K562 (cell line): ENCODE measurements around the gene WTAP. TPM values are rescaled to one million over a fixed set of nuclear protein-coding genes. Genes with fewer than 3 reads are reported as not detected.

Experiments used
- ADNP ChIP-seq: fragments of 200-800 bp; sonication (Bioruptor generic); IDR thresholded peaks from 2 replicates; pipeline ENCODE4 v1.6.1; 2016; ENCODE audit warnings: missing genetic modification characterization, missing compliant biosample characterization
- BCL6 ChIP-seq: fragments of 250-450 bp; sonication (Bioruptor Pico); IDR thresholded peaks from 2 replicates; pipeline ENCODE4 v1.4.0; 2020
- CHD2 ChIP-seq: IDR thresholded peaks from 2 replicates; pipeline ENCODE4 v1.6.1; 2011; ENCODE audit warnings: low read depth, low read length
- CSDE1 ChIP-seq, 2 experiments: fragments of 450-650 bp; IDR thresholded peaks; 2 replicates each; pipeline ENCODE4 v1.6.1; 2016; ENCODE audit warnings: mild to moderate bottlenecking in 1 of 2
- DMBX1 ChIP-seq: fragments of 250-450 bp; sonication (Bioruptor Pico); IDR thresholded peaks from 2 replicates; pipeline ENCODE4 v1.8.0; 2022; ENCODE audit warnings: inconsistent platforms, mild to moderate bottlenecking, moderate library complexity, borderline replicate concordance
- EP400 ChIP-seq: fragments of 450-650 bp; IDR thresholded peaks from 2 replicates; pipeline ENCODE4 v1.6.1; 2017; ENCODE audit warnings: antibody characterized with exemption, mild to moderate bottlenecking, moderate library complexity
- FOXP4 ChIP-seq: sonication (generic); formaldehyde crosslinking; IDR thresholded peaks from 2 replicates; pipeline ENCODE4 v1.8.0; 2022; ENCODE audit warnings: mild to moderate bottlenecking, missing genetic modification reagents, borderline replicate concordance
- HDAC2 ChIP-seq: fragments of 450-650 bp; IDR thresholded peaks from 2 replicates; pipeline ENCODE4 v1.6.1; 2016; ENCODE audit warnings: mild to moderate bottlenecking
- HNRNPH1 ChIP-seq: fragments of 200-400 bp; formaldehyde crosslinking; optimal IDR thresholded peaks from 2 replicates; pipeline ENCODE3; 2017; ENCODE audit warnings: low read depth, mild to moderate bottlenecking, low read length, moderate library complexity
- HOXB6 ChIP-seq: fragments of 250-450 bp; sonication (Bioruptor Pico); IDR thresholded peaks from 2 replicates; pipeline ENCODE4 v1.5.1; 2022; ENCODE audit warnings: mild to moderate bottlenecking, borderline replicate concordance
- ILF3 ChIP-seq: fragments of 450-650 bp; IDR thresholded peaks from 2 replicates; pipeline ENCODE4 v1.6.1; 2018; ENCODE audit warnings: antibody characterized with exemption, mild to moderate bottlenecking, moderate library complexity, borderline replicate concordance
- NFYB ChIP-seq: IDR thresholded peaks from 2 replicates; pipeline ENCODE4 v1.6.1; 2011; ENCODE audit warnings: mild to moderate bottlenecking, moderate library complexity; ENCODE audit not compliant: insufficient read length; ENCODE audit errors: extremely low read depth
- NONO ChIP-seq, 2 experiments: fragments of 200-400 bp in 1 of 2; fragments of 450-650 bp in 1 of 2; formaldehyde crosslinking in 1 of 2; IDR thresholded peaks; 2 replicates each; pipeline ENCODE4 v1.6.1; 2017; ENCODE audit warnings: low read depth in 2 of 2, mild to moderate bottlenecking in 2 of 2, moderate library complexity in 2 of 2, low read length in 1 of 2
- PHF8 ChIP-seq: fragments of 200-600 bp; sonication (generic); IDR thresholded peaks from 2 replicates; pipeline ENCODE4 v1.6.1; 2012; ENCODE audit warnings: mixed run types, mild to moderate bottlenecking, inconsistent platforms, low read length, moderate library complexity, borderline replicate concordance
- POU5F1 ChIP-seq: fragments of 150-350 bp; IDR thresholded peaks from 2 replicates; pipeline ENCODE4 v1.6.1; 2014; ENCODE audit warnings: borderline replicate concordance, low read length, low read depth, mild to moderate bottlenecking; ENCODE audit not compliant: partially characterized antibody
- PREB ChIP-seq: sonication (generic); formaldehyde crosslinking; IDR thresholded peaks from 2 replicates; pipeline ENCODE4 v1.8.1; 2023; ENCODE audit warnings: mild to moderate bottlenecking, missing genetic modification reagents
- SLC30A9 ChIP-seq: fragments of 250-450 bp; sonication (Bioruptor Pico); IDR thresholded peaks from 2 replicates; pipeline ENCODE4 v1.8.0; 2022; ENCODE audit warnings: mild to moderate bottlenecking, moderate library complexity
- SMAD4 ChIP-seq: fragments of 250-450 bp; sonication (Bioruptor Pico); conservative IDR thresholded peaks from 2 replicates; pipeline ENCODE4 v1.8.0; 2021; ENCODE audit warnings: inconsistent platforms, mild to moderate bottlenecking, moderate library complexity
- STAT6 ChIP-seq: sonication (generic); formaldehyde crosslinking; IDR thresholded peaks from 2 replicates; pipeline ENCODE4 v1.8.1; 2023; ENCODE audit warnings: mild to moderate bottlenecking, missing genetic modification reagents
- ZBTB1 ChIP-seq: sonication (generic); formaldehyde crosslinking; IDR thresholded peaks from 2 replicates; pipeline ENCODE4 v1.8.1; 2023; ENCODE audit warnings: missing genetic modification reagents, low read depth, mild to moderate bottlenecking, borderline replicate concordance
- ZC3H4 ChIP-seq: sonication (generic); formaldehyde crosslinking; IDR thresholded peaks from 2 replicates; pipeline ENCODE4 v1.9.0; 2021; ENCODE audit warnings: missing genetic modification reagents, borderline replicate concordance
- ZC3H8 ChIP-seq: fragments of 450-650 bp; IDR thresholded peaks from 2 replicates; pipeline ENCODE4 v1.6.1; 2017
- ZNF384 ChIP-seq: IDR thresholded peaks from 2 replicates; pipeline ENCODE4 v1.6.1; 2012; ENCODE audit warnings: low read depth, low read length, improper control_type of control experiment
- polyA plus RNA-seq, 8 experiments: library from polyadenylated mRNA; depleted of rRNA in 4 of 8; stranded (reverse) in 5 of 8; unstranded in 3 of 8; fragments of >200 nt; fragmentation: Nextera tagmentation in 2 of 8; fragmentation: Illumina TruSeq in 1 of 8; extraction: Ambion mirVana in 2 of 8; extraction: Trizol in 1 of 8; gene quantifications; 2 replicates each; pipeline versions ENCODE4 v1.2.1 to v1.2.3, GENCODE V29; 2011 to 2014; ENCODE audit warnings: inconsistent platforms in 1 of 8, missing spikeins in 1 of 8
- total RNA-seq, 7 experiments: library from RNA; depleted of rRNA in 6 of 7; stranded (reverse); fragments of >200 nt in 6 of 7; fragmentation: Illumina TruSeq in 2 of 7; extraction: Trizol in 2 of 7; gene quantifications; 2 replicates each; pipeline versions ENCODE4 v1.2.1 to v1.2.3, GENCODE V29; 2011 to 2021; ENCODE audit warnings: low replicate concordance in 1 of 7

WTAP gene
- total and polyA plus RNA-seq, 9 of the 15 experiments (the other 6 are each of a cell fraction or from before 2014, with no cell fraction given) = 52.4 to 156 (median 110) TPM

- TF ChIP-seq FOXP4 = 0 out of 2 replicates have a peak, but pooled peaks have one; percentile 51
- TF ChIP-seq HOXB6 (CRISPR knock-in tag) = no peak
- no peak for TF ChIP-seq SLC30A9 (CRISPR knock-in tag)
- peak; percentile 5; the same call in 1 of the 2 replicates for TF ChIP-seq ZNF384
- 0 out of 2 replicates have a peak, but pooled peaks have one; percentile 38 for TF ChIP-seq ZC3H8
- peak; percentile 81 for TF ChIP-seq CHD2
- peak; percentile 72 for TF ChIP-seq PHF8
- TF ChIP-seq ZC3H4 (CRISPR knock-in tag) = peak; percentile 58; the same call in 1 of the 2 replicates
- no peak for TF ChIP-seq PREB (CRISPR knock-in tag)
- peak; percentile 8; the same call in 1 of the 2 replicates for TF ChIP-seq DMBX1 (CRISPR knock-in tag)
- no peak for TF ChIP-seq BCL6 (CRISPR knock-in tag)
- no peak for TF ChIP-seq NONO (IDR thresholded peaks at IDR 0.05; ENCODE audit: low read depth in 2 of 2, low read length in 1 of 2)
- 0 out of 2 replicates have a peak, but pooled peaks have one; percentile 69 for TF ChIP-seq STAT6 (CRISPR knock-in tag)
- 0 out of 2 replicates have a peak, but pooled peaks have one; percentile 43 for TF ChIP-seq ZBTB1
- peak; percentile 27 for TF ChIP-seq POU5F1
- TF ChIP-seq CSDE1 (IDR thresholded peaks at IDR 0.05) = no peak
- TF ChIP-seq NFYB = peak; percentile 98
- TF ChIP-seq ILF3 = no peak
- peak; percentile 81 for TF ChIP-seq EP400
- no peak for TF ChIP-seq ADNP
- no peak; the same call in 1 of the 2 replicates for TF ChIP-seq HDAC2
- 0 out of 2 replicates have a peak, but pooled peaks have one; percentile 17 for TF ChIP-seq SMAD4 (CRISPR knock-in tag)
- no peak for TF ChIP-seq HNRNPH1
Observed at GRCh38 chr6:159790149-159790955, 63.0 kb downstream of the WTAP start, which contains the start of gene MRPL18 (continued).
